ENCODE results near the gene GLIPR1L1.

GLIPR1L1 gene

GRCh38 chr12:75334384-75335030 is at the start of gene GLIPR1L1:
Gene GLIPR1L1, plus strand, starts transcription at chr12:75334670. Its CDS starts 59 bp downstream, at chr12:75334729.
- in situ Hi-C loops (cut with MboI; ENCODE audit: low sequenced_read_pairs) = loop anchor here (25.0 kb wide), 1 partner anchor 703 kb away; the partner anchor contains the start of gene PHLDA1

GRCh38 chr12:75288860-75289259 is 45.6 kb upstream of the GLIPR1L1 start:
- in situ Hi-C loops (cut with MboI; ENCODE audit: low sequenced_read_pairs) = no loop called here

- in situ Hi-C loops (cut with MboI; ENCODE audit: low sequenced_read_pairs) = no loop called here
Measured at GRCh38 chr12:75289753-75290152, 44.7 kb upstream of the GLIPR1L1 start.

- in situ Hi-C loops (cut with MboI; ENCODE audit: low sequenced_read_pairs) = no loop called here
Measured at GRCh38 chr12:75291014-75291413, 43.5 kb upstream of the GLIPR1L1 start.

- in situ Hi-C loops (cut with MboI; ENCODE audit: low sequenced_read_pairs) = no loop called here
Measured at GRCh38 chr12:75294336-75294735, 40.1 kb upstream of the GLIPR1L1 start.

- in situ Hi-C loops (cut with MboI; ENCODE audit: low sequenced_read_pairs) = no loop called here
Measured at GRCh38 chr12:75294797-75295196, 39.7 kb upstream of the GLIPR1L1 start.

- in situ Hi-C loops (cut with MboI; ENCODE audit: low sequenced_read_pairs) = no loop called here
Measured at GRCh38 chr12:75302225-75302624, 32.2 kb upstream of the GLIPR1L1 start.

- in situ Hi-C loops (cut with MboI; ENCODE audit: low sequenced_read_pairs) = no loop called here
Measured at GRCh38 chr12:75302781-75303180, 31.7 kb upstream of the GLIPR1L1 start.

GRCh38 chr12:75305412-75306332 is 28.8 kb upstream of the GLIPR1L1 start:
- in situ Hi-C loops (cut with MboI; ENCODE audit: low sequenced_read_pairs) = no loop called here

- in situ Hi-C loops (cut with MboI; ENCODE audit: low sequenced_read_pairs) = no loop called here
Measured at GRCh38 chr12:75308279-75308678, 26.2 kb upstream of the GLIPR1L1 start.

GRCh38 chr12:75311369-75311768 is 23.1 kb upstream of the GLIPR1L1 start:
- in situ Hi-C loops (cut with MboI; ENCODE audit: low sequenced_read_pairs) = no loop called here

- in situ Hi-C loops (cut with MboI; ENCODE audit: low sequenced_read_pairs) = no loop called here
Measured at GRCh38 chr12:75315518-75315917, 19.0 kb upstream of the GLIPR1L1 start.

- in situ Hi-C loops (cut with MboI; ENCODE audit: low sequenced_read_pairs) = no loop called here
Measured at GRCh38 chr12:75317784-75318183, 16.7 kb upstream of the GLIPR1L1 start.

- in situ Hi-C loops (cut with MboI; ENCODE audit: low sequenced_read_pairs) = no loop called here
Measured at GRCh38 chr12:75322464-75322863, 12.0 kb upstream of the GLIPR1L1 start.

GRCh38 chr12:75323663-75324062 is 10.8 kb upstream of the GLIPR1L1 start:
- in situ Hi-C loops (cut with MboI; ENCODE audit: low sequenced_read_pairs) = no loop called here

GRCh38 chr12:75327642-75328041 is 6.8 kb upstream of the GLIPR1L1 start:
- in situ Hi-C loops (cut with MboI; ENCODE audit: low sequenced_read_pairs) = loop anchor here (25.0 kb wide), 1 partner anchor 710 kb away; the partner anchor contains the start of gene PHLDA1

GRCh38 chr12:75329918-75330826 is 4.3 kb upstream of the GLIPR1L1 start, which contains the start of gene CAPS2:
Gene CAPS2, minus strand, starts transcription at chr12:75330324. Its CDS starts 3,826 bp downstream, at chr12:75326498.
- in situ Hi-C loops (cut with MboI; ENCODE audit: low sequenced_read_pairs) = loop anchor here (25.0 kb wide), 1 partner anchor 707 kb away; the partner anchor contains the start of gene PHLDA1

GRCh38 chr12:75337905-75338304 is 3.4 kb downstream of the GLIPR1L1 start:
- in situ Hi-C loops (cut with MboI; ENCODE audit: low sequenced_read_pairs) = loop anchor here (25.0 kb wide), 1 partner anchor 699 kb away; the partner anchor contains the start of gene PHLDA1

GRCh38 chr12:75341873-75342272 is 7.4 kb downstream of the GLIPR1L1 start:
- in situ Hi-C loops (cut with MboI; ENCODE audit: low sequenced_read_pairs) = loop anchor here (25.0 kb wide), 1 partner anchor 695 kb away; the partner anchor contains the start of gene PHLDA1

- in situ Hi-C loops (cut with MboI; ENCODE audit: low sequenced_read_pairs) = loop anchor here (25.0 kb wide), 1 partner anchor 692 kb away; the partner anchor contains the start of gene PHLDA1
Measured at GRCh38 chr12:75345531-75345930, 11.1 kb downstream of the GLIPR1L1 start.

Data from HL-60/S4 treated with retinoic acid at 250 ng/mL for 4 days and 3 days (cell line).